ENCODE measurements around the gene OS9. TPM values are rescaled to one million over a fixed set of nuclear protein-coding genes. Genes with fewer than 3 reads are reported as not detected.
A peak's percentile ranks its signal among the peaks of the same experiment; 100 is the strongest.

OS9 gene
- total and polyA plus RNA-seq, 4 donors: 139 to 253 (median 230) TPM

DNA sequence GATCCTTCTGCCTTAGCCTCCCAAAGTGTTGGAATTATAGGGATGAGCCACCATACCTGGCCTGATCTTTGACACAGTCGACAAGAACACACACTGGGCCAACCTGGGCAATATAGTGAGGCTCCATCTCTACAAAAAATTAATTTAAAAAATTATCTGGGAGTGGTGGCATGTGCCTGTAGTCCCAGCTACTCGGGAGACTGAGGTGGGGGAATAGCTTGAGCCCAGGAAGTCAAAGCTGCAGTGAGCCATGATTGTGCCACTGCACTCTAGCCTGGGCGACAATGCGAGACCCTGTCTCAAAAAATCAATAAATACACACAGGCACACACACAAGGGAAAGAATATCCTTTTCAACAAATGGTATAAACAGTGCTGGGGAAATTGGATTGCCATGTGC is 6.1 kb upstream of the OS9 start:
- ATAC-seq (ENCODE audit: low FRiP score) (no peak), DNase-seq (no peak)
- Histone ChIP-seq H3K27me3 (ENCODE audit: control insufficient read depth in 1 of 2, insufficient read depth in 2 of 2, low read length in 1 of 2) (no peaks in the 10 kb centered on the region), H3K9me3 (ENCODE audit: control insufficient read depth, low read length) (no peaks in the 10 kb centered on the region), H3K36me3 (ENCODE audit: control insufficient read depth in 1 of 2, insufficient read depth in 2 of 2, low read length in 1 of 2) (no peaks in the 10 kb centered on the region), H3K4me3 (ENCODE audit: low read length in 2 of 2) (no peak overlapping the region), H3K27ac (ENCODE audit: low read depth in 1 of 2, low read length in 2 of 2) (no peak overlapping the region), H3K4me1 (ENCODE audit: control insufficient read depth in 1 of 2, insufficient read depth in 2 of 2, low read length in 2 of 2) (no peaks in the 10 kb centered on the region)
- intact Hi-C loops (cut with DNase I): no loop called here
- 74 to 75% methylated on average over 4 of the region's 4 CpGs for WGBS, 2 donors

DNA sequence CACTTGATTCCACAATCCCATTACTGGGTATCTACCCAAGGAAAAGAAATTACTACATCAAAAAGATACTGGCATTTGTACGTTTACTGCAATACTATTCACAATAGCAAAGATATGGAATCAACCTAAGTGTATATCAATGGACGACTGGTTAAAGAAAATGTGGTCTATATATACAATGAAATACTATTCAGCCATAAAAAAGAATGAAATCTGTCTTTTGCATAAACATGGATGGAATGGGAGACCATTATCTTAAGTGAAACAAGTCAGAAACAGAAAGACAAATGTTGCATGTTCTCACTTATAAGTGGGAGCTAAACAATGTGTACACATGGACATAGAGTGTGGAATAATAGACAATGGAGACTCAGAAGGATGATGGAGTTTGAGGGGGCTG is 5.0 kb upstream of the OS9 start:
- no peaks in the 10 kb centered on the region for H3K27me3 ChIP-seq (ENCODE audit: control insufficient read depth in 1 of 2, insufficient read depth in 2 of 2, low read length in 1 of 2)
- H3K4me1 ChIP-seq (ENCODE audit: control insufficient read depth in 1 of 2, insufficient read depth in 2 of 2, low read length in 2 of 2): no peaks in the 10 kb centered on the region
- no peak overlapping the region for H3K27ac ChIP-seq (ENCODE audit: low read depth in 1 of 2, low read length in 2 of 2)
- H3K36me3 ChIP-seq (ENCODE audit: control insufficient read depth in 1 of 2, insufficient read depth in 2 of 2, low read length in 1 of 2): no peaks in the 10 kb centered on the region
- H3K4me3 ChIP-seq (ENCODE audit: low read length in 2 of 2): no peak overlapping the region
- no peak for DNase-seq
- no peak for ATAC-seq (ENCODE audit: low FRiP score)
- 49 to 60% methylated on average over 2 of the region's 2 CpGs for WGBS, 2 donors
- no peaks in the 10 kb centered on the region for H3K9me3 ChIP-seq (ENCODE audit: control insufficient read depth, low read length)
- intact Hi-C loops (cut with DNase I): no loop called here

GRCh38 chr12:57692500-57692899 is 1.4 kb upstream of the OS9 start:
- Histone ChIP-seq H3K4me1 (ENCODE audit: control insufficient read depth in 1 of 2, insufficient read depth in 2 of 2, low read length in 2 of 2) (peaks cover 4% of the 10 kb centered on the region in 2 donors), H3K27me3 (ENCODE audit: control insufficient read depth in 1 of 2, insufficient read depth in 2 of 2, low read length in 1 of 2) (no peaks in the 10 kb centered on the region), H3K36me3 (ENCODE audit: control insufficient read depth in 1 of 2, insufficient read depth in 2 of 2, low read length in 1 of 2) (peaks cover 0 to 1% of the 10 kb centered on the region in 2 donors), H3K9me3 (ENCODE audit: control insufficient read depth, low read length) (no peaks in the 10 kb centered on the region), H3K4me3 (ENCODE audit: low read length in 2 of 2) (no peak overlapping the region), H3K27ac (ENCODE audit: low read depth in 1 of 2, low read length in 2 of 2) (no peak overlapping the region)
- ATAC-seq (ENCODE audit: low FRiP score) (no peak), DNase-seq (no peak)
- intact Hi-C loops (cut with DNase I): loop anchor here in 1 of 2 donors (5.0 kb wide), 1 partner anchor 110 kb away; no protein-coding TSS in a partner anchor
- WGBS, 2 donors: 86 to 90% methylated on average over 15 of the region's 15 CpGs

GRCh38 chr12:57693317-57693658 is 644 bp upstream of the OS9 start:
- H3K4me3 ChIP-seq (ENCODE audit: low read length in 2 of 2): peak overlapping the region; percentile 29 to 32
- intact Hi-C loops (cut with DNase I): loop anchor here in 1 of 2 donors (5.0 kb wide), 1 partner anchor 111 kb away; no protein-coding TSS in a partner anchor
- no peaks in the 10 kb centered on the region for H3K9me3 ChIP-seq (ENCODE audit: control insufficient read depth, low read length)
- H3K4me1 ChIP-seq (ENCODE audit: control insufficient read depth in 1 of 2, insufficient read depth in 2 of 2, low read length in 2 of 2): peaks cover 4% of the 10 kb centered on the region in 2 donors
- peaks cover 0 to 1% of the 10 kb centered on the region in 2 donors for H3K36me3 ChIP-seq (ENCODE audit: control insufficient read depth in 1 of 2, insufficient read depth in 2 of 2, low read length in 1 of 2)
- 48 to 52% methylated on average over 10 of the region's 10 CpGs for WGBS, 2 donors
- no peak overlapping the region for H3K27ac ChIP-seq (ENCODE audit: low read depth in 1 of 2, low read length in 2 of 2)
- ATAC-seq (ENCODE audit: low FRiP score) (no peak), DNase-seq (no peak)
- H3K27me3 ChIP-seq (ENCODE audit: control insufficient read depth in 1 of 2, insufficient read depth in 2 of 2, low read length in 1 of 2): no peaks in the 10 kb centered on the region

- H3K36me3 ChIP-seq (ENCODE audit: control insufficient read depth in 1 of 2, insufficient read depth in 2 of 2, low read length in 1 of 2): peaks cover 0 to 1% of the 10 kb centered on the region in 2 donors
- peak overlapping the region; percentile 47 to 80 for H3K4me3 ChIP-seq (ENCODE audit: low read length in 2 of 2)
- H3K4me1 ChIP-seq (ENCODE audit: control insufficient read depth in 1 of 2, insufficient read depth in 2 of 2, low read length in 2 of 2): peaks cover 4% of the 10 kb centered on the region in 2 donors
- 1% methylated on average over 15 of the region's 15 CpGs for WGBS, 2 donors
- H3K27me3 ChIP-seq (ENCODE audit: control insufficient read depth in 1 of 2, insufficient read depth in 2 of 2, low read length in 1 of 2): no peaks in the 10 kb centered on the region
- no peak for ATAC-seq (ENCODE audit: low FRiP score)
- H3K9me3 ChIP-seq (ENCODE audit: control insufficient read depth, low read length): no peaks in the 10 kb centered on the region
- DNase-seq: no peak
- intact Hi-C loops (cut with DNase I): loop anchor here in 1 of 2 donors (5.0 kb wide), 1 partner anchor 112 kb away; no protein-coding TSS in a partner anchor
- peak overlapping the region in 1 of 2 donors; percentile 35 for H3K27ac ChIP-seq (ENCODE audit: low read depth in 1 of 2, low read length in 2 of 2)
Observed at GRCh38 chr12:57694459-57695019, 607 bp downstream of the OS9 start.

DNA sequence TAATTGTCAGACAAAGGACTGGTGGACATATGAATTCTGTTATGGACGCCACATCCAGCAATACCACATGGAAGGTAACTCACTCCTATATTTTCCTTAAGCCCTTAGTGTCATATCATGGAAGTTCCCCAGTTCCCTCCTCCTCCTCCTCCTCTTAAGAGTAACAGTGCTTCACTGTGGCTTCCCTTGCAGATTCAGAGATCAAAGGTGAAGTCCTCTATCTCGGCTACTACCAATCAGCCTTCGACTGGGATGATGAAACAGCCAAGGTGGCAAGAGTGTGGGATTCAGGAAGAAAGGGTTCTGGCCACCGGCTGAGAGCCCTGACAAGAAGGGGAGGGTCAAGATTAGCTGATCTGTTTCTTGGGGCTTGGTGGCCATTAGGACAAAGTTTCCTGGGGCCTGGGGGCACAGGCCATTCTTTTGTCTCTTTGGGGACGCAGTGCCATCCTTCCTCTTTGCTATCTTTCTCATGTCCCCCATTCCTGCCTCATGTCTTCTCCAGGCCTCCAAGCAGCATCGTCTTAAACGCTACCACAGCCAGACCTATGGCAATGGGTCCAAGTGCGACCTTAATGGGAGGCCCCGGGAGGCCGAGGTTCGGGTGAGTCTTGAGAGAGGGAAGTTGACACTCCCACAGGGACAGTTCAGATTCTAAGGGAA is 2.0 kb downstream of the OS9 start:
- intact Hi-C loops (cut with DNase I): no loop called here
- WGBS, 2 donors: 91 to 94% methylated on average over 11 of the region's 11 CpGs
- Histone ChIP-seq H3K27me3 (ENCODE audit: control insufficient read depth in 1 of 2, insufficient read depth in 2 of 2, low read length in 1 of 2) (no peaks in the 10 kb centered on the region), H3K4me3 (ENCODE audit: low read length in 2 of 2) (no peak overlapping the region), H3K27ac (ENCODE audit: low read depth in 1 of 2, low read length in 2 of 2) (no peak overlapping the region), H3K9me3 (ENCODE audit: control insufficient read depth, low read length) (no peaks in the 10 kb centered on the region), H3K36me3 (ENCODE audit: control insufficient read depth in 1 of 2, insufficient read depth in 2 of 2, low read length in 1 of 2) (peaks cover 0 to 1% of the 10 kb centered on the region in 2 donors), H3K4me1 (ENCODE audit: control insufficient read depth in 1 of 2, insufficient read depth in 2 of 2, low read length in 2 of 2) (peaks cover 4% of the 10 kb centered on the region in 2 donors)
- DNase-seq (no peak), ATAC-seq (ENCODE audit: low FRiP score) (no peak)

- DNase-seq (no peak), ATAC-seq (ENCODE audit: low FRiP score) (no peak)
- intact Hi-C loops (cut with DNase I): no loop called here
- Histone ChIP-seq H3K27me3 (ENCODE audit: control insufficient read depth in 1 of 2, insufficient read depth in 2 of 2, low read length in 1 of 2) (no peaks in the 10 kb centered on the region), H3K27ac (ENCODE audit: low read depth in 1 of 2, low read length in 2 of 2) (no peak overlapping the region), H3K4me3 (ENCODE audit: low read length in 2 of 2) (no peak overlapping the region), H3K9me3 (ENCODE audit: control insufficient read depth, low read length) (no peaks in the 10 kb centered on the region), H3K4me1 (ENCODE audit: control insufficient read depth in 1 of 2, insufficient read depth in 2 of 2, low read length in 2 of 2) (peaks cover 4% of the 10 kb centered on the region in 2 donors), H3K36me3 (ENCODE audit: control insufficient read depth in 1 of 2, insufficient read depth in 2 of 2, low read length in 1 of 2) (peaks cover 0 to 1% of the 10 kb centered on the region in 2 donors)
- 97% methylated on average over 1 of the region's 1 CpG for WGBS, 2 donors
Observed at GRCh38 chr12:57697076-57697475, 3.1 kb downstream of the OS9 start.

GRCh38 chr12:57698414-57698813 is 4.5 kb downstream of the OS9 start:
- Histone ChIP-seq H3K4me3 (ENCODE audit: low read length in 2 of 2) (no peak overlapping the region), H3K36me3 (ENCODE audit: control insufficient read depth in 1 of 2, insufficient read depth in 2 of 2, low read length in 1 of 2) (peaks cover 0 to 1% of the 10 kb centered on the region in 2 donors), H3K27ac (ENCODE audit: low read depth in 1 of 2, low read length in 2 of 2) (no peak overlapping the region), H3K27me3 (ENCODE audit: control insufficient read depth in 1 of 2, insufficient read depth in 2 of 2, low read length in 1 of 2) (no peaks in the 10 kb centered on the region), H3K4me1 (ENCODE audit: control insufficient read depth in 1 of 2, insufficient read depth in 2 of 2, low read length in 2 of 2) (peaks cover 4% of the 10 kb centered on the region in 2 donors), H3K9me3 (ENCODE audit: control insufficient read depth, low read length) (no peaks in the 10 kb centered on the region)
- no peak for ATAC-seq (ENCODE audit: low FRiP score)
- 93 to 96% methylated on average over 3 of the region's 3 CpGs for WGBS, 2 donors
- no peak for DNase-seq
- intact Hi-C loops (cut with DNase I): no loop called here

- no peaks in the 10 kb centered on the region for H3K4me1 ChIP-seq (ENCODE audit: control insufficient read depth in 1 of 2, insufficient read depth in 2 of 2, low read length in 2 of 2)
- H3K9me3 ChIP-seq (ENCODE audit: control insufficient read depth, low read length): no peaks in the 10 kb centered on the region
- 96 to 98% methylated on average over 2 of the region's 2 CpGs for WGBS, 2 donors
- no peak for ATAC-seq (ENCODE audit: low FRiP score)
- H3K27me3 ChIP-seq (ENCODE audit: control insufficient read depth in 1 of 2, insufficient read depth in 2 of 2, low read length in 1 of 2): no peaks in the 10 kb centered on the region
- intact Hi-C loops (cut with DNase I): no loop called here
- H3K36me3 ChIP-seq (ENCODE audit: control insufficient read depth in 1 of 2, insufficient read depth in 2 of 2, low read length in 1 of 2): peaks cover 0 to 1% of the 10 kb centered on the region in 2 donors
- H3K27ac ChIP-seq (ENCODE audit: low read depth in 1 of 2, low read length in 2 of 2): no peak overlapping the region
- no peak overlapping the region for H3K4me3 ChIP-seq (ENCODE audit: low read length in 2 of 2)
- no peak for DNase-seq
Observed at GRCh38 chr12:57700317-57700716, 6.4 kb downstream of the OS9 start.

Data from aorta (tissue), 5 donors.